ENCODE data around the gene KRT3.

DNA sequence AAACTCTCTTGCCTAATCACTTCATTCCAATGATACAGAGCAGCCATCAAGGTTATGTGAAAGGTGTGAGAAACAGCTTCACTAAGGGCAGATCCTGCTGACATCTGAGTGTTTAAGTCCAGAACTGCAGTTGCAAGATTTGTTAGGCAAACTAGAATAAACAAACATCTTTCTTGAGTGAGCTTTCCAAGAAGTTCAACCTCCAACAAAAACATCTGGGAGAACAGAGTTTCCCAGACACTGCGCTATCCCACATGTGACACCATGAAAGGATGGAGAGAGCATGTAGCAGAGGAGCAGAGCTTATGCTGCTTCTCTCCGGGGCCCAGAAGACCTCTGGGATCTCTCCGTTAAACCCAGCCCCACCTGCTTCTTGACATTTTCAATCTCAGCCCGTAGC lies 24.4 kb downstream of the KRT3 start:
- no peak for TF ChIP-seq CTCF (IDR thresholded peaks at IDR 0.05)
- no peak for TF ChIP-seq POLR2AphosphoS5 (IDR thresholded peaks at IDR 0.05; ENCODE audit: low read depth, low read length)

Data from Panc1 (cell line).